HG03378 (cell line): ENCODE measurements around the gene MBTPS1.

ENCODE experiments used
- ATAC-seq: cut with Tn5 transposase; IDR thresholded peaks from one replicate; pipeline ENCODE4 v1.9.1; 2021; ENCODE audit warnings: mild to moderate bottlenecking, moderate library complexity; ENCODE audit not compliant: unreplicated experiment

The MBTPS1 gene

GRCh38 chr16:84055801-84056634 lies 60.7 kb downstream of the MBTPS1 start:
- ATAC-seq, result no peak

- ATAC-seq, result no peak
These were observed 61.4 kb downstream of the MBTPS1 start for GRCh38 chr16:84055366-84055765.

GRCh38 chr16:84054916-84055315 lies 61.8 kb downstream of the MBTPS1 start:
- ATAC-seq, result no peak

GRCh38 chr16:84054271-84054670 lies 62.5 kb downstream of the MBTPS1 start:
- ATAC-seq, result no peak

- ATAC-seq, result no peak
These were observed 63.5 kb downstream of the MBTPS1 start for GRCh38 chr16:84053237-84053636.

- no peak for ATAC-seq
These were observed 64.6 kb downstream of the MBTPS1 start for GRCh38 chr16:84052071-84052622.

- ATAC-seq, result no peak
These were observed 66.4 kb downstream of the MBTPS1 start for GRCh38 chr16:84050316-84050715.

- no peak for ATAC-seq
These were observed 67.2 kb downstream of the MBTPS1 start for GRCh38 chr16:84049403-84050060.

- ATAC-seq, result no peak
These were observed 67.9 kb downstream of the MBTPS1 start for GRCh38 chr16:84048871-84049270.

GRCh38 chr16:84048270-84048669 lies 68.5 kb downstream of the MBTPS1 start:
- ATAC-seq, result no peak

- ATAC-seq, result no peak
These were observed 69.1 kb downstream of the MBTPS1 start for GRCh38 chr16:84047626-84048025.

GRCh38 chr16:84047206-84047605 lies 69.5 kb downstream of the MBTPS1 start:
- ATAC-seq, result no peak

GRCh38 chr16:84045818-84046470 lies 70.8 kb downstream of the MBTPS1 start:
- no peak for ATAC-seq

- no peak for ATAC-seq
These were observed 71.5 kb downstream of the MBTPS1 start for GRCh38 chr16:84045001-84045817.

- ATAC-seq, result no peak
These were observed 72.6 kb downstream of the MBTPS1 start for GRCh38 chr16:84044118-84044488.

GRCh38 chr16:84043486-84044117 lies 73.1 kb downstream of the MBTPS1 start:
- ATAC-seq, result no peak

GRCh38 chr16:84042879-84043485 lies 73.8 kb downstream of the MBTPS1 start:
- ATAC-seq, result no peak

GRCh38 chr16:84042308-84042878 lies 74.3 kb downstream of the MBTPS1 start, which contains the start of gene SLC38A8:
Gene SLC38A8 (minus strand): TSS chr16:84042795. CDS start chr16:84042157, 638 bp downstream.
- ATAC-seq, result no peak

GRCh38 chr16:84041881-84042280 lies 74.9 kb downstream of the MBTPS1 start:
- ATAC-seq, result no peak
